NCI-H1048 (cell line): ENCODE data around the gene EHMT1.

ENCODE experiments used
- DNase-seq: peaks from one replicate; lab custom pipeline; 2025; lab: John Stamatoyannopoulos, UW

EHMT1 gene

DNA sequence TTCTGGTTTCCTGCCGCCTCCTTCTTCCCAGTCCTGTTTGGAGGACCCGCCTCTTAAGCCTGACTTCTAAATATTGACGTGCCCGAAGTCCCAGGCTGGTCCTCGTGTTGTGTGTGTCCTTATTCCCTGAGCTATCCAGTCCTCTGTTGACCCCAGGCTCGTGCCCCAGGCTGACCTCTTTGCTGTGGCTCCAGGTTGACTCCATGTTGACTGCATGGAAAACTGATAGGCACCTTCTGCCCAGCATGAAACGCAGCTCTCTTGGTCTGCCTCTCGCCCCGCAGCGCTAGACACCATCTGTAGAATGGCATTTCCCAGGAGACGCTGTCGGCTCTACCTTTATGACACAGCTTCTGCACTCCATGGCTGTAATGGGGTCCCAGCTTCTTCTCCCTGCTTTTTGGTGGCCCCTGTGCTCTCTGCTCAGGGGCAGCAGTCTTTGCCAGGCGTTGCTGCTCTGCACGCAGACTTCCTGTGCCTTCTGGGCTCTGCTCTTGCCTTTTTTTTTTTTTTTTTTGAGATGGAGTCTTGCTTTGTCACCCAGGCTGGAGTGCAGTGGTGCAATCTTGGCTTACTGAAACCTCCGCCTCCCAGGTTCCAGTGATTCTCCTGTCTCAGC is 28.4 kb downstream of the EHMT1 start:
- DNase-seq = no peak

DNA sequence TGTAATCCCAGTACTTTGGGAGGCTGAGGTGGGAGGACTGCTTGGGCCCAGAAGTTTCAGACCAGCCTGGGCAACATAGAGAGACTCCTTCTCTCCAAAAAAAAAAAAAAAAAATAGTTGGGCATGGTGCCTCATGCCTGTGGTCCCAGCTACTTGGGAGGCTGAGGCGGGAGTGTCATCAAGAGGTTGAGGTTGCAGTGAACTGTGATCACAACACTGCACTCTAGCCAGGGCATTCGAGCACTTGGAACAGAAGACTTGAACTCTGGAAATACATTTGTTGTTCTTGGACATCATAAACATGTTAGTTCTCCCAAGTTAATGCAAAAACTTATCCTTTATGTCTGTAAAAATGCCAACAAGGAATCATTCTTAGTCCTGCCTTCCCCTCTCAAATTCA is 29.6 kb downstream of the EHMT1 start:
- DNase-seq = no peak

DNA sequence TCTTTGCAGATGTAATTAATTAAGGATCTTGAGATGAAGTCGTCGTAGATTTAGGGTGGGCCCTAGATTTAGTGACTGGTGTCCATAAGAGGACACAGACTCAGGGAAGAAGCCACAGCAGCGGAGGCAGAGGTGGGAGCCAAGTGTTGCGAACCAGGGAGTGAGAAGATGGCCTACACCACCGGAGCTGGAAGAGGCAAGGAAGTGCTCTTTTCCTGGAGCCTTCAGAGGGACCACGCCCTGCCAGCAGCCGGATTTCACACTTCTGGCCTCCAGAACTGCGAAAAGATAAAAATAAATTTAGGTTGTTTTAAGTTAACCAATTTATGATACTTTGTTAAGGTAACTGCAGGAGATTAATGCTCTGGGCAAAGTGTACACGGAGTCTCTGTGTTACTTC is 30.7 kb downstream of the EHMT1 start:
- no peak for DNase-seq

DNA sequence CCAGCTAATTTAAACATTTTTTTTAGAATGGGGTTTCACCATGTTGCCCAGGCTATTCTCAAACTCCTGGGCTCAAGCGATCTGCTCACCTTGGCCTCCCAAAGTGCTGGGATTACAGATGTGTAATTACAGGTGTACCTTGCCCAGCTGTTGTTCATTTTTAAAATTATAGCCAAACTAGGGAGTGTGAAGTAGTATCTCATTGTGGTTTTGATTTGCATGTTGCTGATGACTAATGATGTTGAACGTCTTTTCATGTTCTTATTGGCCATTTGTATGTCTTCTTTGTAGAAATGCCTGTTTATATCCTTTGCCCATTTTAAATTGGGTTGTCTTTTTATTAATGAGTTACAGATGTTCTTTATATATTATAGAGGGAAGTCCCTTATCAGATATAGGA is 31.5 kb downstream of the EHMT1 start:
- no peak for DNase-seq

DNA sequence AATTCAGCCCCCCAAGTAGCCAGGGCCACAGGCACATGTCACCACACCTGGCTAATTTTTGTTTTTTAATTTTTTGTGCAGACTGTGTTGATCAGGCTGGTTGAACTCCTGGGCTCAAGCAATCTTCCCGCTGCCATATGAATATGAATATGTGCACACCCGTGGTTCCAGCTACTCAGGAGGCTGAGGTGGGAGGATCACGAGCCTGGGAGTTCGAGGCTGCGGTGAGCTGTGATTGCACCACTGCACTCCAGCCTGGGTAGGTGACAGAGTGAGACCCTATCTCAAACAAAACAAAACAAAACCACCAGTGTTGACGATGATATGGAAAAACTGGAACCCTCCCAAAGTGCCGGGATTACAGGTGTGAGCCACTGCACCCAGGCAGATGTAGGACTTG is 32.0 kb downstream of the EHMT1 start:
- no peak for DNase-seq

DNA sequence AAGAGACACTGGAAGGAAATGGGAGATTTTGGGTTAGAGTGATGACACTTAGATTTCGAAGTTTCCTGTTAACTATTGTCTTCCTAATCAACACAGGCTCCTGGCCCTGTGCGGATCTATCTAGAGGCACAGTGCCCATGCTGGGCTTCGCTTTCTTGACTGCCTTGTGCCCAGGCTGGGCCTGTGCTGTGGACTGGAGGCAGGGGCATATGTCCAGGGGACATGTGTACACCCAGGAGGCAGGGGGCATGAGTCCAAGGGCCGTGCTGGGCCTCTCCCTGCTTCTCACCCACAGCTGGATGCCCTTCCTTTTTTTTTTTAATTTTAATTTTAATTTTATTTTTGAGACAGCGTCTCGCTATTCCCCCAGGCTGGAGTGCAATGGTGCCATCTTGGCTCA is 37.6 kb downstream of the EHMT1 start:
- no peak for DNase-seq

DNA sequence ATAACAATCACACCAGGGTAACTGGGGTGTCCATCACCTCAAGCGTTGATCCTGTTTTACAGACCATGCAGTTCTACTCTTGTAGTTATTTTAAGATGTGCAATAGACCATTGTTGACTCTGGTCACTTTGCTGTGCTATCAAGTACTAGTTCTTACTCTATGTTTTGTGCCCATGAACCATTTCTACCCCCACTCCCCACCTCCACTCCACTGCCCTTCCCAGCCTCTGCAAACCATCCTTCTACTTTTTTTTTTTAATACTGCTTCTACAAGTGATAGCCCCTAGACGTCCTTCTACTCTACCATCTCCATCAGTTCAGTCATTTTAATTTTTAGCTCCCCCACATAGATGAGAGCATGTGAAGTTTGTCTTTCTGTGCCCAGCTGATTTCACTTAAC is 38.8 kb downstream of the EHMT1 start:
- DNase-seq = no peak

DNA sequence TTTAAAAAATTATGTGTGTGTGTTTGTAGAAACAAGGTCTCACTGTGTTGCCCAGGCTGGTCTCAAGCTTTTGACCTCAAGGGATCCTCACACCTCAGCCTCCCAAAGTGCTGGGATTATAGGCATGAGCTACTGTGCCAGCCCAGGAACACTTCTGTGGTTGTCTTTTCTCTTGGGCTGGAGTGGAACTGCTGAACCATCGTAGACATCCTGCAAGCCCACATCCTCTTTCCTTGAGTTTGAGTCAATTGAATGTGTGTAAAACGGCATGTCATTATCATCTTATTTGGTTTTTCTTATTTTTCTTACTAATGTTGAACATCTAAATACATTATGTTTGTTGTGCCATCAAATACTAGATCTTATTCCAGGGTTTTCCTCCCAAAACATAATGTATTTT is 40.0 kb downstream of the EHMT1 start:
- DNase-seq = no peak

DNA sequence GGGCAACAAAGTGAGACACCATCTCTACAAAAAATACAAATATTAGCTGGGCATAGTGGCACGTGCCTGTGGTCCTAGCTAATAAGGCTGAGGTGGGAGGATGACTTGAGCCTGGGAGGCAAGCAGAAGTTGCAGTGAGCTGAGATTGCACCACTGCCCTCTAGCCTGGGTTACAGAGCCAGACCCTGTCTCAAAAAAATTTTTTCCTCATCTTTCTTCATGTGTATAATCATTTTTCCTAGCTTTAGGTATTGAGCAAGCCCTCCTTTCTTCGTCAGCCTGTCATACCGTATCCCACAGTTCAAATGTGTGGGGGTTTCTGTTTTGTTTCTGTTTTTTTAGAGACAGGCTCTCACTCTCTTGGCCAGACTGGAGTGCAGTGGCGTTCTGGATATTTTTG is 41.3 kb downstream of the EHMT1 start:
- DNase-seq = no peak

DNA sequence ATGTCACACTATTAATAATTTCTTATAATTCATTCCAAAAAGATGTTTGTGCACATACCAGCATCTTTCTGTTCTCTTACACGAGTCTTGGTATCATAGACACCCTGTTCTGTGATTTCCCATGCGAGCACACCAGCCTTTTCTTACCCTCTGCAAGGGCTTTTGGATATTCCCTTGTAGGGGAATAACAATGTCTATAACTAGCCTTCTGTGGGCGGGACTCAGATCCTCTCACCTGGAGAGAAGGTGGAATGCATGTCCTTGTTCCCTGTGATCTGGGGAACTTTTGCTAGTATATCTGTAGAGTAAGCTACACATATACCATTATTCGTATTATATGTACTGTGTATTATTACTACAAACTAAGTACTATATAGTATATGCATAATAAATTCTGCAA is 44.8 kb downstream of the EHMT1 start:
- DNase-seq = no peak

DNA sequence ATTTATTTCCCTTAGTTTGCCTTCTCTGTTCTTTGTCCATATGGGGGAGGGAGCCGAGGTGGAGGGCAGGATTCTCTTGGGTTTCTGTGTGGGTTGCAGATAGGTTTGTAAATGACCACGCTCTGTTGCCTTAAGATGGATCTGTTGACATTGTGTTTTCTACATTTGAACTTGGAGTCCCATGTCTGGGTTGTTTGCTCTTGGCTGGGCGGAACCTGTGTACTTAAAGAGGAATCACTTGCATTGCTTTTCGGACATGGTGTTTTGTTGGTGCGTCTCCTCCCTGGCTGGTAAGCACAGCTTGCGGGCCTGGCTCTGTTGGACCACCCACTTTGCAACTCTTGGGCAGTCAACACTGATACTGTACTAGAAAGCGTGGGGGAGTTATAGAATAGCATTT is 45.9 kb downstream of the EHMT1 start:
- DNase-seq = no peak

DNA sequence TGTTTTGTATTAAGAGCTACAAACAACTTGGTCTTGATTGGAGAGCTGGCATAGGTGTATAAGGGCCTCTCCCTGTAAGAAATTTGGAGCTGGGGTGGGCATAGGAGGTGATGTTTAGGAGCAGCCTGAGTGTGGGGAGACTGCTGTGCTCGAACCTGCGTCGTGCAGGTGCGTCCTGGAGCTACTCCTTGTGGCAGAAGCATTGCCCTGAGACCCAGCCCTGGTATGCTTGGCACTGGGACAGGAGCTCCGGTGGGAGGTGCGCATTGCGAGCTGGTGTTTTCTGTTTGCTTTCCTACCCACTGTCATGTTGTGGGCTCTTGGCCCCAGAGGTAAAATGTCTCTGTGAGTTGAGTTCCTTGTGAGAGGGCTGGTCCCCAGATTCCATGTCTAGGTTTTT is 46.4 kb downstream of the EHMT1 start:
- DNase-seq = no peak

DNA sequence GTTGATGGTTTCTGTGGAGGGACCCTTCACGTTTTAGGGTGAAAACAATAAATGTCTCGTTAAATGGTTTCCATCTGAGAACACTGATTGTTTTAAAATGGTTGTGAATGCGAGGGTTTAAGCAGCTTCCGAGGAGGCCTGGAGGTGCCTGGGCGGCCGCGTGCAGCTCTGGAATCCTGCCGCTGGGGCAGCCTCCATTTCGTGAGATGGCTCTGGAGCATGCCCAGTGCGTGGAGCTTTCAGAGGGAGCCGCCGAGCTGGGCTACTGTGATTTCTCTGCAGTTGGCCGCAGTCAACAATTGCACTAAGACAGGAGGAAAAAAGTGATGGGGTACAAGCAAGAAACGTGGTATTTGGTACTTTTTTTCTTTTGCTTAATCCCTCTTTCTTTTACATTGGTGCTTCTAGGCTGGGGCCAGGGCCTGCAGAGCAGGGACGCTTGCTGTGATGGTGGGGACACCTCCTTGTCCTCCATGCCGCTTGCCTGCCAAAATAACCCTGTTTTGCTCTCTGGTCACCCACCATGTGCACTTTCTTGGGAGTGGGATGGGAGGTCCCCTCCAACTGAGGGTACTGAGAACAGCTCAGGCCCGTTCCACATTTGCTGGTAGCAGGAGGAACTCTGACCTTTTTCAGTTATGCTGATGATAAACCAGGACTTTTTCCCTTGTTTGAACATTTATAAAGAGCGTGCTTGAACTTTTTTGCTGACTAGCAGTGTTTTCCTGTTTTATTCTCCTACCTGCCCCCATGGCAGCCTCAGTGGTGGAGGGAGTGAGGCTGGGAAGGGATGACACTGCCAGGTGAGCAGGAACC is 47.1 kb downstream of the EHMT1 start:
- no peak for DNase-seq

DNA sequence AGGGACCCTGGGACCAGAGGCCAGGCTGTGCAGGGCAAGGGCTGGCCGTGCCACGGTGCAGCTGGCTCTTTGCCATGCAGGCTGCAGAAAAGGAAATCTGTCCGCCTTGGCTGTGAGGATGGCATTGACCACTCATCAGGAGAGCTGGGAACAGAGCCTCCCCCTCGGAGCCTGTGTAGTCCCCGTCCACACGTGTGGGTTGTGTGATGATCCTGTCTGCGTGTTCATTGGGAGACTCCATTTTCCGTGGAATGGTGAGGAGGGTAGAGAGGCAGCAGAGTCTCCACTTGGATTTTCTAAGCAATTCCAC is 47.7 kb downstream of the EHMT1 start:
- no peak for DNase-seq

DNA sequence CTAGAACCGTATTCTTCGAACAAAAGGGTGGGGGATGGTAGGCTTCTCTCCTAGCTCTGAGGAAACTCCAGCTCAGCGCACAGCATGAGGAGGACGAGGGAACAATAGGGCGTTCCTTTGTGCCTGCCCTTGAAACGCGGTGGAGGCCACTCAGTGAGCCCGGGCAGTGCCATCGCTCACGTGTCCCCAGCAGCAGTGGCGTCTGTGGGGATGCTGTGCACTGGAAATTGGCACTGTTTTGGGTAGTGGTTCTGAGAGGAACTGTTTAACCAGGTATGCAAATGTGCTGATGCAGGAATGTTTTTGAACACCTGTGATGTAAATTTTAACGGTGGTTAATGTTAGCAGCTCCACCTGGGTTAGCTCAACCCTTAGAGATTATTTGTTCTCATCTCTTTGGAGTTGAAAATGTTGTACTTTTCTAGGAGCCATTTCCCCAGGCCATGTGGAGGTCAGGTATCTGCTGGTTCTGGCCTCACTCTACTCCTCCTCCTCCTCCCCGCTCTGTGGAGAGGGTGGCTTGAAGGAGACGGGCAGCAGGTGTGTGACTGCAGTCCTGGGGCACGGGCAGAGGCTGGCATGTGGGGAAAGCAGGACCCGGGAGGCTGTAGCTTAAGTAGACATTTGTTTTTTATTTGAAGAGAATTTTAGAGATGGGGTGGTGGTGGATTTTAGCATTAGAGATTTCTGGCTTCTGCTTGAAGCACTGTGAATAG is 48.3 kb downstream of the EHMT1 start:
- no peak for DNase-seq

DNA sequence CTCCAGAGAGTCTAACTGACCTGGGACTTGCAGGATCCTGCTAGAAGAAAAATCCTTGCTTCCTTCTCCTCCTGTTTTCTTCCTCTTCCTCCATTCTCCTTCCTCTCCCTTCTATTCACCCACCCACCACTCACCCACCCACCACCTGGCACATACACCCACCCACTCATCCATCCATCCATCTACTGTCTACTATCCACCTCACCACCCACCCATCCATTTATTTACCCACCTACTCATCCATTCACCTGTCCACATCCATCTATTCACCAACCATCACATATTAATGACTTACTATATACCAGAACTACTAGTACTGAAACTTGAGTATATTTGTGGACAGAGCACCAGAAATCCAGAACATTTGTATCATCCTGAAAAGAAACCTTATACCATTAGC is 49.4 kb downstream of the EHMT1 start:
- no peak for DNase-seq

DNA sequence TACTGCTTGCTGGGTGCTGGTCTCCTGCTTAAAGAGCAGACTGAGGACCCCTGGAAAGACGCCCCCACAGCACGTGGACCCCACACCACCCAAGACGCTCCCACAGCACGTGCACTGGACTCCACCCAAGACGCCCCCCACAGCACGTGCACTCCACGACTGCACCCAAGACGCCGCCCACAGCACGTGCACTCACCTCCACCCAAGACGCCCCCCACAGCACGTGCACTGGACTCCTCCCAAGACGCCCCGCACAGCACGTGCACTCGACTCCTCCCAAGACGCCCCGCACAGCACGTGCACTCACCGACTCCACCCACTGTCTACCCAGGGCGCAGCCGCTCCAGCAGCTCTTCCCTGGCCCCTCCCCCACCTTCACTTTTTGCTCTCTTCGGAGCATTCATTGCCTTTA is 50.5 kb downstream of the EHMT1 start:
- DNase-seq = no peak

DNA sequence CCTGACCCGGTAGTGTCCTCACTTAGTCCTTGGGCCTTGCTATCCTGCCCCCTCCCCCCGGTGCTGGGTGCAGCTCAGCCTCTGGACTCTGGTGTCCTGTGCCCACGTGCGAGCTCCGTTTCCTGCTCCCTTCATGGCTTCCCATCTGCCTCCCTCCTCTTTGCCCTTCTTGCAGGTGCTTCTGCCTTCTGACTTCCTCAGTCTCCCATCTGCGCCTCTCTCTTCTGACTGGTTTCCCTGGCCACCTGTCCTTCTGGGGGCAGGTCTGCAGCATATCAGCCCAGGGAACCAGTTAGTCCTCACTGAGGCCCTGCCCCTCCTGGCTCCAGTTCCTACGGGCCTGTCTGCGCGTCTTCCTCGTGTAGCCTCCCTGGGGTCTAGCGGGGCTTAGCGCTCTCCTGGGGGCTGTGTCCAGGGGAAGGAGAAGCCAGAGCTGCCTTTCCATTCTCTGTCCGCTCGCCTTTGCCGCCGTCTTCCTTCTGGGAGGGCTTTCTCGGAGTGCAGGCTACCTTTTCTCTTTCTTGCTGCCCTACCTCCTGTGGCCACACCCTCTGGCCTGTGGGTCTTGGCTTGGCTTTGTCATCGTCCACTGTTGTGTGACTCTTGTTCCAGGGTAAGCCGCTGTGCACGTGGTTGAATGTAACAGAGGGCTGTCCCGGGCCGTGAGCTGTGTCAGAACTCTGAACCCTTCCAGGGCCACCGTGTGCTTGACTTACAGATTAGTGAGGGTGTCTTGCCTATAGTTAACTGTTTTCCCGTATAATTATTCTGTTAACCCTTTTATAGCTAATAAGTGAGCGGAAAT is 51.8 kb downstream of the EHMT1 start:
- no peak for DNase-seq

DNA sequence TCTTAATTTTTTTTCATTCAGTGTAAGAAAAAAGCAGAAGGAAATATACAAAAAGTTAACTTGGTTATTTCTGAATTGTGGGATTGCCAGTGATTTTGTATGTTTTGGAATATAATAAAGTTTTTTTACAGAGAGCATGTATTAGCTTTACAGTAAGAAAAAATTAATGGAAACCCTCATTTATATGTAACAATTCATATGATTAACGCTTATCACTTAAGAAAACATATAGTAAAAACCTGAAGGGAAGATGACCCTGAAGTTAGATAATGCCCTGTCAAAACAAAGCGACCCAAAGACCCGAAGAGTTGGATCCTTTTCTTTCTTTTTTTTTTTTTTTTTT is 52.4 kb downstream of the EHMT1 start:
- DNase-seq = no peak

DNA sequence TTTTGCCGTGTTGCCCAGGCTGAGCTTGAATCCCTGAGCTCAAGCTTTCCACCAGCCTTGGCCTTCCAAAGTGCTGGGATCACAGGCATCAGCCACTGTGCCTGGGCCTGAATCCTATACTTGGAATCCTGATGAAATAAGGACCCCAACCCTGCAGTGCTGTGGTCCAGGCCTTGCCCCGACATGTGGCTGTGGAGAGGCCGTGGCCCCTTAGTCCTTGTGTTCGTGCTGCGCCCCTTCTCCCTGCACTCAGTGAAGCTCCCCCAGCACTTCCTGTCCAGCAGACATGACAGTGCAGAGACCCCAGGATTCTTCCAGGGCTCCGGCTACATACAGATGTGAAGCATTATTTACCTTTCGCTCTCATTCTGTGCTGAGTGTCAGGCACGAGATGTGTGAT is 52.9 kb downstream of the EHMT1 start:
- DNase-seq = no peak

DNA sequence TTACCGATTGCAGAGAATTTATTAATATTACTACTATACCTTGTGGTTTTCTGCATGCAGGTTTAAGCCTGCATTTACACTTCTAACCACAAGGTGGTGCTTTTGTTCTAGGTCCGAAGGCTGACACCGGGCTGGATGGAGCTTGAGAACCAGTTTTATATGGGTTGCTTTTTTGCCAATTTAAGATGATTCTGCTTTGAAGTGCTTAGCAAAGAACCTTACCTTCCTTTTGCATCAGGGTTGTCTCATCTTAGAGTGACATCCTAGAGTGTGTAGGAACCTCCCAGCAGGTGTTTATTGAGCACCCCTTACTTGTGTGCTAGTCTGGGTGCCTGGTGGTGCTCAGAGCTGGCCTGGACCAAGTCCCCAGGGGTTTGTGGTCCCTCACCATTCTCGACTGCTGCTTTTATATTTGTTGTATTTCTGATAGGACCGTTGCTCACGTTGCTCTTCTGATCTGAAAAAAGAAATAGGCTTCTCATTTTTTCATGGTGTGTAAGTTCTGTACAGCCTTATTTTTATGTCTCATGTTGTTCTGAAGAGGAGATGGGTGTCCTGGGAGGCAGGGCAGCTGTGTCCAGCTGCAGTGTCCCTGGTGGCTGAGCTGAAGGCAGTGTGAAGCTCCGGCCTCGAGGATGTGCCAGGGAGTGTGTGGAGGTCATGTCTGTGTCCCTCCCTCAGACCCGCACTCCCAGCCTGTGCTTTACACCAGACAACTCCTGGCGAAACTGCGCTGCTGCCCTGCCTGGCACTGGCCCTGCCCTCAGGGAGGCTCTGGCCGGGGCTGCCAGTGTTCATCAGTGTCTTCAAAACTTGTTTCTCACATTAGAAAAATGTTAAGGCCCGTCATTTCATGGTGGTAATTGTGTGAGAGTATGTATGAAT is 54.3 kb downstream of the EHMT1 start:
- peak; percentile 49 for DNase-seq

DNA sequence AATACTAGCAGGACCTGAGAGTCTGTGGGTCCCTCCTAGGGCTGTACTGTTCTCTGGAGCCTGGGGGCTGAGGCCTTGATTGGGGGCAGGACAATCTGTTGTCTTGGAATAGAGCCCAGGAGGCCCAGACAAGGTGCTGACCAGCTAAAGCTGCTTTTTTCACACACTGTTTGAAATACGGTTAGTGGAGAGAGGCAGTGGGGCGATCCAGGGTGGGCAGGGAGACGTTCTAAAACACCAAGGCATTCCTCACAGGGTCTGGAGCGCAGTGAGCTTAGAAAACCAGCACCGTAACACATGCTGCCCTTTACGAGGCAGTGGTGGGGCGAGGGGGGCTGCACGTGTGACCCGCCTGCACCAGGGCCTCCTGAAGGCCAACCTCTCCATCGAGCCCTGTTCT is 55.1 kb downstream of the EHMT1 start:
- DNase-seq = no peak
